HepG2 (cell line): ENCODE data around the gene NOS1AP. TPM values are rescaled to one million over a fixed set of nuclear protein-coding genes. Genes with fewer than 3 reads are reported as not detected.

Source experiments
- RERE ChIP-seq: IDR thresholded peaks from 2 replicates; pipeline ENCODE4 v1.6.1; 2016; ENCODE audit warnings: low read depth, missing genetic modification reagents, missing compliant biosample characterization
- SALL2 ChIP-seq: sonication (generic); formaldehyde crosslinking; IDR thresholded peaks from 2 replicates; pipeline ENCODE4 v1.8.1; 2023; ENCODE audit warnings: mild to moderate bottlenecking, missing genetic modification reagents, inconsistent platforms
- STAG1 ChIP-seq: sonication (generic); formaldehyde crosslinking; IDR thresholded peaks from 2 replicates; pipeline ENCODE4 v1.4.0; 2020; ENCODE audit warnings: missing genetic modification reagents
- TOPORS ChIP-seq: sonication (generic); formaldehyde crosslinking; IDR thresholded peaks from 2 replicates; pipeline ENCODE4 v1.8.0; 2023; ENCODE audit warnings: mild to moderate bottlenecking, missing genetic modification reagents
- ZBTB43 ChIP-seq: sonication (generic); formaldehyde crosslinking; conservative IDR thresholded peaks from 2 replicates; pipeline ENCODE4 v1.4.0; 2020; ENCODE audit warnings: missing genetic modification reagents
- ZNF326 ChIP-seq: sonication (generic); formaldehyde crosslinking; IDR thresholded peaks from 2 replicates; pipeline ENCODE4 v1.4.0; 2020; ENCODE audit warnings: missing genetic modification reagents, borderline replicate concordance
- ZNF557 ChIP-seq: sonication (generic); formaldehyde crosslinking; IDR thresholded peaks from 2 replicates; pipeline ENCODE4 v1.4.0; 2020; ENCODE audit warnings: missing genetic modification reagents
- ZNF883 ChIP-seq: sonication (generic); formaldehyde crosslinking; IDR thresholded peaks from 2 replicates; pipeline ENCODE4 v1.5.1; 2020; ENCODE audit warnings: mild to moderate bottlenecking, missing genetic modification reagents; ENCODE audit errors: not compliant biosample characterization
- ZNF891 ChIP-seq: sonication (generic); formaldehyde crosslinking; IDR thresholded peaks from 2 replicates; pipeline ENCODE4 v1.5.0; 2020; ENCODE audit warnings: mild to moderate bottlenecking, missing genetic modification reagents
- polyA plus RNA-seq, 8 experiments: library from polyadenylated mRNA; depleted of rRNA in 3 of 8; stranded (reverse) in 7 of 8; unstranded in 1 of 8; fragments of >200 nt; fragmentation: Illumina TruSeq in 4 of 8; extraction: Trizol in 4 of 8; gene quantifications; 2 replicates each; pipeline versions ENCODE4 v1.2.1 to v1.2.3, GENCODE V29; 2011 to 2016; ENCODE audit warnings: low read depth in 4 of 8, missing spikeins in 1 of 8, mixed read lengths in 1 of 8; ENCODE audit not compliant: insufficient read depth in 1 of 8
- total RNA-seq, 5 experiments: library from RNA; depleted of rRNA; stranded (reverse); fragments of >200 nt; fragmentation: Illumina TruSeq; extraction: Trizol; gene quantifications; 2 replicates each; pipeline ENCODE4 v1.2.3, GENCODE V29; 2016; ENCODE audit warnings: low read depth in 1 of 5
- TF ChIP-seq, protein P1 (sequence below), 2 experiments: sonication (generic) in 1 of 2; formaldehyde crosslinking in 1 of 2; IDR thresholded peaks; 2 replicates each; pipeline versions ENCODE4 v1.6.1 to v1.9.0; 2014 to 2022; ENCODE audit warnings: antibody characterized with exemption in 1 of 2, borderline replicate concordance in 1 of 2, inconsistent platforms in 1 of 2, low read depth in 1 of 2, missing genetic modification reagents in 1 of 2

Gene NOS1AP
- total and polyA plus RNA-seq, 2 of the 13 experiments (the other 11 are each of a cell fraction or from before 2014, with no cell fraction given) = 2.0 to 3.3 TPM

GRCh38 chr1:162197041-162197531 lies 127.6 kb downstream of the NOS1AP start (continued):
- TF ChIP-seq, protein P1, sequence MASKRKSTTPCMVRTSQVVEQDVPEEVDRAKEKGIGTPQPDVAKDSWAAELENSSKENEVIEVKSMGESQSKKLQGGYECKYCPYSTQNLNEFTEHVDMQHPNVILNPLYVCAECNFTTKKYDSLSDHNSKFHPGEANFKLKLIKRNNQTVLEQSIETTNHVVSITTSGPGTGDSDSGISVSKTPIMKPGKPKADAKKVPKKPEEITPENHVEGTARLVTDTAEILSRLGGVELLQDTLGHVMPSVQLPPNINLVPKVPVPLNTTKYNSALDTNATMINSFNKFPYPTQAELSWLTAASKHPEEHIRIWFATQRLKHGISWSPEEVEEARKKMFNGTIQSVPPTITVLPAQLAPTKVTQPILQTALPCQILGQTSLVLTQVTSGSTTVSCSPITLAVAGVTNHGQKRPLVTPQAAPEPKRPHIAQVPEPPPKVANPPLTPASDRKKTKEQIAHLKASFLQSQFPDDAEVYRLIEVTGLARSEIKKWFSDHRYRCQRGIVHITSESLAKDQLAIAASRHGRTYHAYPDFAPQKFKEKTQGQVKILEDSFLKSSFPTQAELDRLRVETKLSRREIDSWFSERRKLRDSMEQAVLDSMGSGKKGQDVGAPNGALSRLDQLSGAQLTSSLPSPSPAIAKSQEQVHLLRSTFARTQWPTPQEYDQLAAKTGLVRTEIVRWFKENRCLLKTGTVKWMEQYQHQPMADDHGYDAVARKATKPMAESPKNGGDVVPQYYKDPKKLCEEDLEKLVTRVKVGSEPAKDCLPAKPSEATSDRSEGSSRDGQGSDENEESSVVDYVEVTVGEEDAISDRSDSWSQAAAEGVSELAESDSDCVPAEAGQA (IDR thresholded peaks at IDR 0.05; ENCODE audit: low read depth) = no peak
- TF ChIP-seq, protein P1 (CRISPR knock-in tag; IDR thresholded peaks at IDR 0.05; ENCODE audit: borderline replicate concordance) = no peak
- TF ChIP-seq ZNF326 (CRISPR knock-in tag) = no peak
- TF ChIP-seq ZNF891 (CRISPR knock-in tag) = no peak
- no peak for TF ChIP-seq STAG1 (CRISPR knock-in tag)
- TF ChIP-seq ZBTB43 = no peak
- no peak for TF ChIP-seq RERE
- no peak for TF ChIP-seq TOPORS (CRISPR knock-in tag)
- TF ChIP-seq ZNF883 (CRISPR knock-in tag) = no peak
- no peak for TF ChIP-seq ZNF557
- no peak for TF ChIP-seq SALL2 (CRISPR knock-in tag)
